Hepatocyte (in vitro differentiated cells): ENCODE data around the gene PYY.

Experiments
- EZH2 ChIP-seq: fragments of 200-600 bp; sonication (generic); IDR thresholded peaks from 2 replicates; pipeline ENCODE4 v1.6.1; 2016; ENCODE audit warnings: antibody characterized with exemption, mild to moderate bottlenecking, borderline replicate concordance
- EZH2phosphoT487 ChIP-seq: fragments of 200-600 bp; sonication (generic); IDR thresholded peaks from one replicate; pipeline ENCODE4 v1.6.1; 2018; ENCODE audit warnings: antibody characterized with exemption, mild to moderate bottlenecking, low read depth, moderate library complexity; ENCODE audit not compliant: unreplicated experiment, severe bottlenecking
- TF ChIP-seq, protein P1 (sequence below): fragments of 200-600 bp; sonication (generic); IDR thresholded peaks from 2 replicates; pipeline ENCODE4 v1.5.1; 2016; ENCODE audit warnings: antibody characterized with exemption, mild to moderate bottlenecking; ENCODE audit not compliant: poor library complexity

DNA sequence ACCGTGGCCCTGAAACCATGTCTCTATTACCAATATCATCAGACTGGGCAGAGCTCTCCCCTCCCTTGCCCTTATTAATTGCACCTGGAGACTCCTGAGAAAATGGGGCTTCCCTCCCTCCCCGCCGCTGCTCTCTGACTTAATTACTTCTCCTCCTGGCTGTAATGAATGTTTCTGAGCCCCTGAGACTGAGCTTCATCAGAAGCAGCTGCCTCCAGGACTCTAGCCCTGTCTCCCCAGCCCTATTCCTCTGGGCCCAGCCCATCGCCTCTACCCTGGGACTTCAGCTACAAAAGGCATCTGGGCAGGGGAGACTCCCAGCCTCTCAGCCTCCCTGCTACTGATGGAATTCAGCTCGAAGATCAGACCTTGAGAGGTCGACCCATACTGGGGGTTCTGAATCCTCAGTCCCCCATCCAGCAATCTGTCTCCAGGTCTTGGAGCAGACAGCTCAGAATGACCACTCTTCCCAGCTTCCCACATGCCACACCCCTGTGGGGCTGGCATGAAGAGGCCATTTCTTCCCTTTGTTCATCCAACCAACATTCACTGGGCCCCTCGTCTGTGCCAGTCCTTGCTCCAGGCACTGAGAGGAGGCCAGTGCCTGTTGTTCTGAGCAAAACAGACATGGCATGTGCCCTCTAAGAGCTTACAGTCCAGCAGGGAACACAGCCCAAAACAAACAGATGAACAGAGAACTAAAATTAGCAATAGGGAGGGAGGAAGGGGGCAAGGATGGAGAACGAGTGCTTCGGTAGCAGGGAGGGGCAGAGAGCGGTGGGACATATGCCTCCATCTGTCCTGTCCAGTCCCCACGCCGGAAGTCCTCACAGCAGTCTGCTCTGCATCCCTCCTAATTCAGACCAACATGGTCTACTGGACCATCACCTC lies 33.6 kb upstream of the PYY start:
- TF ChIP-seq, protein P1, sequence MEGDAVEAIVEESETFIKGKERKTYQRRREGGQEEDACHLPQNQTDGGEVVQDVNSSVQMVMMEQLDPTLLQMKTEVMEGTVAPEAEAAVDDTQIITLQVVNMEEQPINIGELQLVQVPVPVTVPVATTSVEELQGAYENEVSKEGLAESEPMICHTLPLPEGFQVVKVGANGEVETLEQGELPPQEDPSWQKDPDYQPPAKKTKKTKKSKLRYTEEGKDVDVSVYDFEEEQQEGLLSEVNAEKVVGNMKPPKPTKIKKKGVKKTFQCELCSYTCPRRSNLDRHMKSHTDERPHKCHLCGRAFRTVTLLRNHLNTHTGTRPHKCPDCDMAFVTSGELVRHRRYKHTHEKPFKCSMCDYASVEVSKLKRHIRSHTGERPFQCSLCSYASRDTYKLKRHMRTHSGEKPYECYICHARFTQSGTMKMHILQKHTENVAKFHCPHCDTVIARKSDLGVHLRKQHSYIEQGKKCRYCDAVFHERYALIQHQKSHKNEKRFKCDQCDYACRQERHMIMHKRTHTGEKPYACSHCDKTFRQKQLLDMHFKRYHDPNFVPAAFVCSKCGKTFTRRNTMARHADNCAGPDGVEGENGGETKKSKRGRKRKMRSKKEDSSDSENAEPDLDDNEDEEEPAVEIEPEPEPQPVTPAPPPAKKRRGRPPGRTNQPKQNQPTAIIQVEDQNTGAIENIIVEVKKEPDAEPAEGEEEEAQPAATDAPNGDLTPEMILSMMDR = no peak
- no peak for TF ChIP-seq EZH2
- no peak for TF ChIP-seq EZH2phosphoT487
